IPS-11a (cell line): ENCODE measurements around the gene RAD51B.

Experiments used
- H3K4me3 ChIP-seq: one replicate; pipeline ENCODE4 v1.5.1; 2013; ENCODE audit warnings: low read depth, low read length, control low read depth

RAD51B gene

GRCh38 chr14:68228656-68229055, 409.1 kb downstream of the RAD51B start:
- no peak overlapping the region for H3K4me3 ChIP-seq

GRCh38 chr14:68229423-68230100, 410.0 kb downstream of the RAD51B start:
- H3K4me3 ChIP-seq = no peak overlapping the region

DNA sequence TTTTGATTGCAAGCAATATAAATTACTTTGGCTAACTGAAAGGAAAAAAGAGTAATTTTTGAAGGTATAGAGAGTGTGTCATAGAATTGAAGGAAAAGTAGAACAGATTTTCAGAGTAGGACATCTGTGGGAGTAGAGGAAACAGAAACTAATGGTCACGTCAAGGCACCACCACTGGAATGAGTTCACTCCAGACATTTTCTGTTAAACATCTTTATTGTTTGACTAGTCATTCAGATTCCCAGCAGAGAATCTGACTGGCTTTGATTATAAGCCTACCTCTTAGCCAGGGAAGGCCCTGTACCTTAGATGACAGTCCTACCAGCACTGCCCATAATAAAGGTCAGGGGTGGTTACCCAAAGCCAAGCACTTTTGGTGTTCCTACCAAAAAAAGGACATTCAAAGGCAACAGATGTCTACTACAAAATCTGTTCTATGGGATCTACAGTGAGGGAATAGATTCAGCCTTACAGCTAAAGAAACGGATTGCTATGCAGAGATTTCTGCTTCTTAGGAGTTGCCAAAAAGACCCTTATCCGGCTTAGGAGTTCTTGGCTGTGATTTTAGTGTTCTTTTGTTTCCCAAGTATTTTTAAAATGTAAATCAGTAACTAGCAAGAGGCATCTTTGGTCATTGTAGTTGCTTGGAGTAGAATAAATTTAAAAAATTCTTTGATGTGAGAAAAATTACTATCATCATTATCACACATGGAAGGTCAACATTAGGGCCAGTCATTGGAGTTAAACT, 410.8 kb downstream of the RAD51B start:
- H3K4me3 ChIP-seq = no peak overlapping the region

- no peak overlapping the region for H3K4me3 ChIP-seq
Observed at GRCh38 chr14:68230950-68231717, 411.6 kb downstream of the RAD51B start.

- H3K4me3 ChIP-seq = no peak overlapping the region
Observed at GRCh38 chr14:68231898-68232297, 412.3 kb downstream of the RAD51B start.

DNA sequence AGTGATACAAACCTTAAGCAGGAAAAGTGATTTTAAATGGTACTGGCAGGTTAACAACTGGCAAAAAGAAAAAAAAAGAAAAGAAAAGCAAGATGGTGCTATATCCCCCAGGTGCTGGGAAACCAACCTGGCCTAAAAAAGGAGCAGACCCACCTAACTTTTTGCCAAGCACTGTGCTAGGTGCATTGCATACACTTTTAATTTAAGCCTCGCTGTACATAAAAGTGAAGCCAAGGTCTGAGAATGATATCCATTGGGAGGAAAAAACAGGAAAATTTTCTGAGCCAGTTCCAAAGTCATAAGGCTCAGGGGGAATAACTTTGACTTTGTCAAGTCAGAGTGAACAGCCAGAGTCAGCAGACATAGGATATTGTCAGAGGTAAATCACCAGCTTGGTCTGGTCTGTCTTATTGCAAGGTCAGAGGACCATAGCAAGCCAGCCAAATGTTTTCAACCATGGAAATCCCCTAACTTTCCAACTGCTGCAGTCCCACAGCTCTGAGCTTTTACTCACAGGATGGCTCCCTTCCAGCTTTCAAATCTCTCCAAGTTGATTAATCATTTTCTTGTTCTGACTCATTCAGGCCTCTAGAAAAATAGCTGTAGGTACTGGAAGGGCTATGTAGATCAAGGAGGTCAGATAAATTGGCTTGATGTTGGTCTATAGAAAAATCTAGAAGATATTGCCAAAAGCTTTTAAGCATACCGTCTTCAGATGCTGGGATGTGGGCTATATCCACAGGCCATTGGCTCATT, 412.9 kb downstream of the RAD51B start:
- H3K4me3 ChIP-seq = no peak overlapping the region

GRCh38 chr14:68233101-68233784, 413.7 kb downstream of the RAD51B start:
- no peak overlapping the region for H3K4me3 ChIP-seq

DNA sequence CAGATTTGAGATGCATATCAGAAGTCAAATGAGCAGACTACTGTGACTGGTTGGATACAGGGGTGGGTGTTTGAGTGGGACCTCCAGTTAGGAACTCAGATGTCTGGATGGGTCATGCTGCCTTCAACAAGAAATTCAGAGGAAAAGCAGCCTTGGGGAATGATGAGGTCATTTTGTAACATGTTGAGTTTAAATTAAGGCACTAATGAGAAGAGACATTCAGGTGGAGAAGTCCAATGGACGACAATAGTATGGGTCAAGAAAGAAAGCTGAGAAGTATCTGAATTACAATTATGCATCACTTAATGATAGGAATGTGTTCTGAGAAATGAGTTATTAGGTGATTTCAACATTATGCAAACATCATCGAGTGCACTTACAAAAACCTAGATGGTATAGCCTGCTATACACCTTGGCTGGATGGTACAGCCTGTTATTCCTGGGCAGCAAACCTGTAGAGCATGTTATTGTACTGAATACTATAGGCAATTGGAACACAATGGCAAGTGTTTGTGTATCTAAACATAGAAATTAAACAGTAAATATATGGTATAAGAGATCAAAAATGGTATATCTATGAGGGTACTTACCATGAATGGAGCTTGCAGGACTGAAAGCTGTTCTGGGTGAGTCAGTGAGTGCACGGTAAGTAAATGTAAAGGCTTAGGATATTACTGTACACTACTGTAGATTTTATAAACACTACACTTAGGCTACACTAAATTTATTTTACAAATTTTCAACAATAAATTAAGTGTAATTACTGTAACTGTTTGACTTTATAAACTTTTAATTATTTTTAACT, 414.7 kb downstream of the RAD51B start:
- H3K4me3 ChIP-seq = no peak overlapping the region

DNA sequence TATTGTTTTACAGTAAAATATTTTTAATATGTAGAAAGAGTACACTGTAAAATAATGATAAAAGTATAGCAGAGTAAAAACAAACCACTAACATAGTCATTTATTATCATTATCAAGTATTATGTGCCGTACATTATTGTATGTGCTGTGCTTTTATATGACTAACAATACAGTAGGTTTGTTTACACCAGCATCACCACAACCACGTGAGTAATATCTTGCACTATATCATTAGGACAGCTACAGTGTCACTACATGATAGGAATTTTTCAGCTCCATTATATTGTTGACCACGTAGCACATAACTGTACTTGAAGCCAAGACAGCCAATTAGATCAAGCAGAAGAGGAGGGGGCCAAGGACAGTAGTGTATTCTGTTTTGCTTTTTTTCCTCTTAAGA, 415.4 kb downstream of the RAD51B start:
- no peak overlapping the region for H3K4me3 ChIP-seq

- no peak overlapping the region for H3K4me3 ChIP-seq
Observed at GRCh38 chr14:68236582-68237458, 417.2 kb downstream of the RAD51B start.

DNA sequence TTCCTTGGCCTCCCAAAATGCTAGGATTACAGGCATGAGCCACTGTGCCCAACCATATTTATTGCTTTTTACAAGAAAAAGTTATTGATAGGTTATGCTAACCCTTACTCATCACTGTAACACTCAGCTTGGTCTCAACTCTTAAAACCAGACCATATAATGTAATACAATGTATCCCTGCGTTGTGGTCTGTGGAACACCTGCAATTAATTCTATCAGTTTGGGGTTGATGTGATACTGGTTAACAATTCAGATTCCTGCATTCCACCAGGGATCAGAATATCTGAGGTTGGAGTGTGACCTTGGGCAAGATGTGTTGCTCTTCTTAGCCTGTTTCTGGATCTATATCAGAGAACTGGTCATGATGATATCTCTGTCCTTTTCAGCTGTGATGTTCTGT, 419.0 kb downstream of the RAD51B start:
- no peak overlapping the region for H3K4me3 ChIP-seq

- no peak overlapping the region for H3K4me3 ChIP-seq
Observed at GRCh38 chr14:68238976-68239375, 419.4 kb downstream of the RAD51B start.

- no peak overlapping the region for H3K4me3 ChIP-seq
Observed at GRCh38 chr14:68239988-68240771, 420.6 kb downstream of the RAD51B start.

DNA sequence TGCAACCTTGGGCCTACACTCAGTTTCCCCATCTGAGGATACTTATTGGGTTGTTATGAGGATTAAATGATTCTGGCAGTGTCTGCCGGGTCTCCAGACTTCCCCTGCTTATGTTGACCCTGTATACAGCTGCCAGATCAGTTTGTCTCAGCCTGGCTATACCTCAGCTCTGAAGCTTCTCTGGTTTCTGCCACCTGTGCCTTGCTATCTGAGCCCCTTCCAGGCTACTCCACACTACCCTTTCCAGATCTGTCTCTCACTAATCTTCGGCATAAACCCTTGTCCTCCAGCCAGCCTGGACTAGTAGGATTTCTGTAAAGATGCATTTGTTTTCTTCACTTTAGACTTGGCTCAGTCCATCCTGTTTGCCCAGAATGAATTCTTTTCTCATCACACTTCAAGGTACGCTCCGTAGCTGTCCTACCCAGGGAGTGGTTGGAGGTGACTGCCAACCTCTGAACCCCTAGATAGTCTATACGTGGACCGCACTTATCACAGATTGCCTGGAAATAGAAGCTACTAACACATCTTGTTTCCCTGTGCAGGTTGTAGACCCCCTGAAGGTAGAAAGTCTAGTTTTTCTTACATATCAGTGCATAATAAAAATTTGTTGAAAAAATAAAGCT, 422.4 kb downstream of the RAD51B start:
- H3K4me3 ChIP-seq = no peak overlapping the region

- H3K4me3 ChIP-seq = no peak overlapping the region
Observed at GRCh38 chr14:68243450-68244010, 424.0 kb downstream of the RAD51B start.

DNA sequence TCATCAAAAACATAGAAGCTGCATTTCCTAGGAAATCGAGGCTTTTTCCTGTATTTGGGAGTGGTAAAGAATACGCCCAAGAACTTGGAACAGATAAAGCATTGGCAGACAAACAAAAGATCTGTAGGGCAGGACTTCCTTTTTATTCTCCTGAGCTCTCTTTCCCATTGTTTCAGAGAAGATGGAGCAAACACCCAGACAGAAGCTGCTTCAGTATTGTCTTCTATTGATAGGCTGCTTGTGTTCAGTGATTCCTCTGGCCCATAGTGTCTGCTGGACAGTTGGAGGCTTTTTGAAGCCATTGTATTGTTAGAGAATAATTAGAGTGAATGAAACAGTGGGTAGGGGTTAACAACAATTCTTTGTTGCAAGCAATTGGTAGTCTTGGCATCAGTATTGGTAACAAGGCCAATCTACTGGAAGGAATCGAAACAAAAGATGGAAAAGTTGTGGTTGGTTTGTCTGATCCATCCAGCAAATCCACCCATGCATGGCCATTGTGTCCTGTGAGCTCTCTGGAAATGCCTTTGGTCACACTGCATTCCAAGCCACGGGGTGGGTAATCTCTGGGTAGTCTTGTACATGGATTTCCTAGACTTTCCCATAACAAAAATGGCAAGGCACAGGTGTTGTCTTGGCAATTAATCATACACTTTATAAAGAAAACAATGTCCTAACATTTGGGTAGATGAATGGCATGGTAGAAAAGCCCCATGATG, 424.8 kb downstream of the RAD51B start:
- H3K4me3 ChIP-seq = no peak overlapping the region
